K562 (cell line): ENCODE results near the gene G6PC2. TPM values are rescaled to one million over a fixed set of nuclear protein-coding genes. Genes with fewer than 3 reads are reported as not detected.

Source experiments
- polyA plus RNA-seq, 8 experiments: library from polyadenylated mRNA; depleted of rRNA in 4 of 8; stranded (reverse) in 5 of 8; unstranded in 3 of 8; fragments of >200 nt; fragmentation: Nextera tagmentation in 2 of 8; fragmentation: Illumina TruSeq in 1 of 8; extraction: Ambion mirVana in 2 of 8; extraction: Trizol in 1 of 8; gene quantifications; 2 replicates each; pipeline versions ENCODE4 v1.2.1 to v1.2.3, GENCODE V29; 2011 to 2014; ENCODE audit warnings: inconsistent platforms in 1 of 8, missing spikeins in 1 of 8
- total RNA-seq, 7 experiments: library from RNA; depleted of rRNA in 6 of 7; stranded (reverse); fragments of >200 nt in 6 of 7; fragmentation: Illumina TruSeq in 2 of 7; extraction: Trizol in 2 of 7; gene quantifications; 2 replicates each; pipeline versions ENCODE4 v1.2.1 to v1.2.3, GENCODE V29; 2011 to 2021; ENCODE audit warnings: low replicate concordance in 1 of 7

G6PC2 gene
- total and polyA plus RNA-seq, 9 of the 15 experiments (the other 6 are each of a cell fraction or from before 2014, with no cell fraction given) = 0.03 to 0.15 TPM; not detected in 7

Other genes with a start within 250 kb of the G6PC2 start
- 33.8 and 51.0 TPM in 2 replicates for gene NOSTRIN, start 98.7 kb upstream of the G6PC2 start, total RNA-seq (2014; rRNA removed)
- gene NOSTRIN, start 98.7 kb upstream of the G6PC2 start, total RNA-seq (2014; rRNA removed; fragmentation: Illumina TruSeq; extraction: Trizol) = 68.1 and 86.4 TPM in 2 replicates
- 46.2 and 51.9 TPM in 2 replicates for gene NOSTRIN, start 98.7 kb upstream of the G6PC2 start, total RNA-seq (2015; rRNA removed; fragmentation: Illumina TruSeq; extraction: Trizol)
- gene NOSTRIN, start 98.7 kb upstream of the G6PC2 start, total RNA-seq (2021) = 50.9 and 56.3 TPM in 2 replicates
- 13.8 and 26.7 TPM in 2 replicates for gene NOSTRIN, start 98.7 kb upstream of the G6PC2 start, polyA plus RNA-seq (2011; rRNA removed)
- gene NOSTRIN, start 98.7 kb upstream of the G6PC2 start, polyA plus RNA-seq (2014; fragmentation: Illumina TruSeq; extraction: Trizol) = 73.0 and 81.1 TPM in 2 replicates
- gene NOSTRIN, start 98.7 kb upstream of the G6PC2 start, polyA plus RNA-seq (2014; fragmentation: Nextera tagmentation; extraction: Ambion mirVana) = 10 to 100 TPM; 51.9 to 82.9 TPM
- gene NOSTRIN, start 98.7 kb upstream of the G6PC2 start, polyA plus RNA-seq (2014; rRNA removed) = 41.7 and 59.4 TPM in 2 replicates
- gene SPC25, start 10.9 kb upstream of the G6PC2 start, total RNA-seq (2014; rRNA removed) = 44.8 and 54.5 TPM in 2 replicates
- 56.5 and 66.3 TPM in 2 replicates for gene SPC25, start 10.9 kb upstream of the G6PC2 start, total RNA-seq (2014; rRNA removed; fragmentation: Illumina TruSeq; extraction: Trizol)
- 57.9 and 67.0 TPM in 2 replicates for gene SPC25, start 10.9 kb upstream of the G6PC2 start, total RNA-seq (2015; rRNA removed; fragmentation: Illumina TruSeq; extraction: Trizol)
- gene SPC25, start 10.9 kb upstream of the G6PC2 start, total RNA-seq (2021) = 53.4 and 62.3 TPM in 2 replicates
- gene SPC25, start 10.9 kb upstream of the G6PC2 start, polyA plus RNA-seq (2011; rRNA removed) = 59.9 and 77.4 TPM in 2 replicates
- 69.7 and 75.0 TPM in 2 replicates for gene SPC25, start 10.9 kb upstream of the G6PC2 start, polyA plus RNA-seq (2014; fragmentation: Illumina TruSeq; extraction: Trizol)
- 100 to 1,000 TPM in 1 of 2 experiments, 10 to 100 TPM in 1; 87.6 to 100 TPM for gene SPC25, start 10.9 kb upstream of the G6PC2 start, polyA plus RNA-seq (2014; fragmentation: Nextera tagmentation; extraction: Ambion mirVana)
- gene SPC25, start 10.9 kb upstream of the G6PC2 start, polyA plus RNA-seq (2014; rRNA removed) = 60.9 and 76.0 TPM in 2 replicates
- gene ABCB11, start 130.0 kb downstream of the G6PC2 start, total RNA-seq (2014; rRNA removed) = 0.08 and 0.23 TPM in 2 replicates
- gene ABCB11, start 130.0 kb downstream of the G6PC2 start, total RNA-seq (2014; rRNA removed; fragmentation: Illumina TruSeq; extraction: Trizol) = 0.10 and 0.11 TPM in 2 replicates
- gene ABCB11, start 130.0 kb downstream of the G6PC2 start, total RNA-seq (2015; rRNA removed; fragmentation: Illumina TruSeq; extraction: Trizol) = 0.30 and 0.51 TPM in 2 replicates
- 0.18 and 0.25 TPM in 2 replicates for gene ABCB11, start 130.0 kb downstream of the G6PC2 start, total RNA-seq (2021)
- gene ABCB11, start 130.0 kb downstream of the G6PC2 start, polyA plus RNA-seq (2011; rRNA removed) = 0.03 and 0.06 TPM in 2 replicates
- 0.09 and 0.10 TPM in 2 replicates for gene ABCB11, start 130.0 kb downstream of the G6PC2 start, polyA plus RNA-seq (2014; fragmentation: Illumina TruSeq; extraction: Trizol)
- under 1 TPM in 1 of 2 experiments, not detected in 1; 0.06 TPM for gene ABCB11, start 130.0 kb downstream of the G6PC2 start, polyA plus RNA-seq (2014; fragmentation: Nextera tagmentation; extraction: Ambion mirVana)
- 0.04 and 0.08 TPM in 2 replicates for gene ABCB11, start 130.0 kb downstream of the G6PC2 start, polyA plus RNA-seq (2014; rRNA removed)
- gene DHRS9, start 168.3 kb downstream of the G6PC2 start, total RNA-seq (2014; rRNA removed) = 0.08 and 0.27 TPM in 2 replicates
- 0.32 and 0.69 TPM in 2 replicates for gene DHRS9, start 168.3 kb downstream of the G6PC2 start, total RNA-seq (2014; rRNA removed; fragmentation: Illumina TruSeq; extraction: Trizol)
- 1.5 and 1.8 TPM in 2 replicates for gene DHRS9, start 168.3 kb downstream of the G6PC2 start, total RNA-seq (2015; rRNA removed; fragmentation: Illumina TruSeq; extraction: Trizol)
- 0.27 and 0.49 TPM in 2 replicates for gene DHRS9, start 168.3 kb downstream of the G6PC2 start, total RNA-seq (2021)
- gene DHRS9, start 168.3 kb downstream of the G6PC2 start, polyA plus RNA-seq (2011; rRNA removed) = 0.54 and 0.71 TPM in 2 replicates
- gene DHRS9, start 168.3 kb downstream of the G6PC2 start, polyA plus RNA-seq (2014; fragmentation: Illumina TruSeq; extraction: Trizol) = 0.43 and 0.54 TPM in 2 replicates
- 1 to 10 TPM; 1.4 to 1.7 TPM for gene DHRS9, start 168.3 kb downstream of the G6PC2 start, polyA plus RNA-seq (2014; fragmentation: Nextera tagmentation; extraction: Ambion mirVana)
- 0.65 and 1.9 TPM in 2 replicates for gene DHRS9, start 168.3 kb downstream of the G6PC2 start, polyA plus RNA-seq (2014; rRNA removed)